K562 (cell line): ENCODE measurements around the gene EBF4.

ENCODE experiments used
- DACH1 ChIP-seq: fragments of 450-650 bp; IDR thresholded peaks from 2 replicates; pipeline ENCODE4 v1.6.1; 2018; ENCODE audit not compliant: partially characterized antibody
- SETDB1 ChIP-seq: IDR thresholded peaks from one replicate; pipeline ENCODE4 v1.6.1; 2012; ENCODE audit warnings: low read length, control low read depth, inconsistent platforms
- TF ChIP-seq, protein P1 (sequence below): sonication (generic); formaldehyde crosslinking; IDR thresholded peaks from 2 replicates; pipeline ENCODE4 v1.9.0; 2022; ENCODE audit warnings: mild to moderate bottlenecking, missing genetic modification reagents
- TF ChIP-seq, protein P2 (sequence below): IDR thresholded peaks from 2 replicates; pipeline ENCODE4 v1.6.1; 2011; ENCODE audit not compliant: insufficient read length; ENCODE audit errors: extremely low read depth

DNA sequence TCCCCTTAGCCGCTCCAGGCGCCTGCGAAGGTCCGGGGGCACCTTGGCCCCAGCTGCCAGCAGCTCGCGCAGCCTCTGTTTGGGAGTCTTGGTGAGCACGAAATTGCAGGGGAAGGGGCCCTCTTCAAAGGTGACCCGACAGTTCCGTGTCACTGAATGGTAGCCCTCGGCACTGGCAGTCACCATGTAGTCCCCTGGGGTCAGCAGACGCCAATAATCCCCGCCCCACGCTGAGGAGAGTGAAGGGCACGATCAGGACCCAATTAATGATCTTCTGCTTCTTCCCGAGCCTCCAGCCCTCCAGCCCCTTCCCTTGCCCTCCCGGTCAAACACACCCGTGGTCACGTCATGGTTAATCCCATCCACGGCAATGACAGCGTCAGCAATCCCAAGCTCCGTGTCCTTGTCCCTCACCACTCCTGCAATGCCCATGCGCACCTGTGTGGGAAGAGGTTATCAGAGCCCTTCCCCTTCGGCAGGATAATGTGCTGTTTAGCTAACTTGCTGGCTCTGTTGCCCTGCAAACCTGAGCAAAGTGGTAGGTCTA, 101.7 kb downstream of the EBF4 start:
- no peak for TF ChIP-seq DACH1
- TF ChIP-seq, protein P1, sequence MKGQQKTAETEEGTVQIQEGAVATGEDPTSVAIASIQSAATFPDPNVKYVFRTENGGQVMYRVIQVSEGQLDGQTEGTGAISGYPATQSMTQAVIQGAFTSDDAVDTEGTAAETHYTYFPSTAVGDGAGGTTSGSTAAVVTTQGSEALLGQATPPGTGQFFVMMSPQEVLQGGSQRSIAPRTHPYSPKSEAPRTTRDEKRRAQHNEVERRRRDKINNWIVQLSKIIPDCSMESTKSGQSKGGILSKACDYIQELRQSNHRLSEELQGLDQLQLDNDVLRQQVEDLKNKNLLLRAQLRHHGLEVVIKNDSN (CRISPR knock-in tag), result no peak
- TF ChIP-seq, protein P2, sequence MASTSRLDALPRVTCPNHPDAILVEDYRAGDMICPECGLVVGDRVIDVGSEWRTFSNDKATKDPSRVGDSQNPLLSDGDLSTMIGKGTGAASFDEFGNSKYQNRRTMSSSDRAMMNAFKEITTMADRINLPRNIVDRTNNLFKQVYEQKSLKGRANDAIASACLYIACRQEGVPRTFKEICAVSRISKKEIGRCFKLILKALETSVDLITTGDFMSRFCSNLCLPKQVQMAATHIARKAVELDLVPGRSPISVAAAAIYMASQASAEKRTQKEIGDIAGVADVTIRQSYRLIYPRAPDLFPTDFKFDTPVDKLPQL, result no peak
- no peak for TF ChIP-seq SETDB1
